ENCODE data around the gene FAAH. TPM values are rescaled to one million over a fixed set of nuclear protein-coding genes. Genes with fewer than 3 reads are reported as not detected.

FAAH gene
- polyA plus RNA-seq, 1 experiment = 0.06 TPM

DNA sequence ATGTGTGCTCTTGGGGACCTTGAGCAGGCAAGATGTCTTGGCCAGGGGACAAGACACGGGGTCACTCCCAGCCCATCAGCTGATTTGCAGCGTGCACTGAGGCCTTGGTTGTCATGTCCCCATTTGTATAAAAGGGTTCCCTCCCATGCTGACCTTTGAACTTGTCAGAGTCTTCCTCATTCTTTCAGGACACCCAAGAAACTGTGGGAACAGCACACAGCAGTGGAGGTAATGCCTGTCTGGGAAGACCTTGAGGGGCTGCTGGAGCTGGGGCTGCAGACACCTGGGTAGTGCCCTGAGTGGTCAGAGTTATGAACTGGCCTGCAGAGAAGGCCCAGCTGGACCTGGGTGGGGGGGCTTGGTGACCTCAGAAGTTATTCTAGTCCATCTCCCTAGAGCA, 46.4 kb downstream of the FAAH start:
- ChIA-PET CTCF (interaction anchor here (0.8 to 1.3 kb wide), 2 partner anchors 88 to 284 kb away, joined by 3 read pairs; no protein-coding TSS in a partner anchor), POLR2A (no interaction called here)
- no peaks in the 10 kb centered on the region for H3K9me3 ChIP-seq (ENCODE audit: control insufficient read depth, insufficient read depth, low read length)
- TF ChIP-seq, protein P1, sequence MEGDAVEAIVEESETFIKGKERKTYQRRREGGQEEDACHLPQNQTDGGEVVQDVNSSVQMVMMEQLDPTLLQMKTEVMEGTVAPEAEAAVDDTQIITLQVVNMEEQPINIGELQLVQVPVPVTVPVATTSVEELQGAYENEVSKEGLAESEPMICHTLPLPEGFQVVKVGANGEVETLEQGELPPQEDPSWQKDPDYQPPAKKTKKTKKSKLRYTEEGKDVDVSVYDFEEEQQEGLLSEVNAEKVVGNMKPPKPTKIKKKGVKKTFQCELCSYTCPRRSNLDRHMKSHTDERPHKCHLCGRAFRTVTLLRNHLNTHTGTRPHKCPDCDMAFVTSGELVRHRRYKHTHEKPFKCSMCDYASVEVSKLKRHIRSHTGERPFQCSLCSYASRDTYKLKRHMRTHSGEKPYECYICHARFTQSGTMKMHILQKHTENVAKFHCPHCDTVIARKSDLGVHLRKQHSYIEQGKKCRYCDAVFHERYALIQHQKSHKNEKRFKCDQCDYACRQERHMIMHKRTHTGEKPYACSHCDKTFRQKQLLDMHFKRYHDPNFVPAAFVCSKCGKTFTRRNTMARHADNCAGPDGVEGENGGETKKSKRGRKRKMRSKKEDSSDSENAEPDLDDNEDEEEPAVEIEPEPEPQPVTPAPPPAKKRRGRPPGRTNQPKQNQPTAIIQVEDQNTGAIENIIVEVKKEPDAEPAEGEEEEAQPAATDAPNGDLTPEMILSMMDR (IDR thresholded peaks at IDR 0.05; ENCODE audit: low read depth, low read length) = no peak
- H3K27ac ChIP-seq (ENCODE audit: low read depth, low read length) = no peak overlapping the region
- H3K4me3 ChIP-seq (ENCODE audit: low read depth, low read length) = no peak overlapping the region
- DNase-seq (ENCODE audit: low read depth, low spot score) = no peak
- peaks cover 21% of the 10 kb centered on the region for H3K27me3 ChIP-seq (ENCODE audit: control insufficient read depth, insufficient read depth, low read length)

DNA sequence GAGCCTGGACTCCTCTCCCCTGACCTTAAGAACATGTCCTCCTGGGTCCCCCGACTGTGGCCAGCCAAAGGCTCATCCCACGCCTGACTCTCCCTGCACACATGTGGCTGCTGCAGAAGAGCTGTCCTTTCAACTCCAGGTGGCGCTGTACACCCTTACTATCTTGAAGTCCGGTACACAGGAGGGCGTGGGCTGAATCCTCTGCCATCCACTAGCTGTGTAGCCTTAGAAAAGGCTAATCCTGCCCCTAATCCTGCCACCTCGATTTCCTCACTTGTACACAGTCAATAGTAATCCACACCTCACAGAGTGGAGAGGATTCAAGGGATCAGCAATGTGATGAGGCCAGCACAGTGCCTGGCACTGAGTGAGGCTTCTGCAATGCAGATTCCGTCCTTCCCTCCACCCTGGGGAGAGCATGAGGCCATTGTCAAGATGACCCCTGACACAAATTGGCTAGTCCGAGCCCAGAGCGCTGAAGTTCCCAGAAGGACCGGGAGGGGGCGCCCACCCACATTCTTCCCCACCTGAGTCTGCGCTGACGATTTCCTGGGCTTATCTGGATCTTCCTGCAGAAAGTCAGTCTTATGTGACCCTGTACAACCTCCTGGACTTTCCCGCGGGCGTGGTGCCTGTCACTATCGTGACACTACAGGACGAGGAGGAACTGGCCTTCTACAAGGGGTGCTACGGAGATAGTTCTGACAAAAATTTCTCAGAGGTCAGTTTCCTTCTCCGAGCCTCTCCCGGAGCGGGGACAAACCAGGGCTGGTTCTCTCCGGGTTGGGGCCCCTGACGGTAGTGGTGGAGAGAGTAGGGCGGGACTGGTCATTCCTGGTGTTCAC, 48.4 kb downstream of the FAAH start:
- H3K9me3 ChIP-seq (ENCODE audit: control insufficient read depth, insufficient read depth, low read length) = no peaks in the 10 kb centered on the region
- ChIA-PET CTCF (interaction anchor here (0.7 to 1.6 kb wide), 11 partner anchors 10 to 1574 kb away, joined by 3 to 6 read pairs (median 4); no protein-coding TSS in a partner anchor), POLR2A (no interaction called here)
- TF ChIP-seq, protein P1 (IDR thresholded peaks at IDR 0.05; ENCODE audit: low read depth, low read length) = peak; percentile 91
- DNase-seq (ENCODE audit: low read depth, low spot score) = peak; percentile 20
- H3K27me3 ChIP-seq (ENCODE audit: control insufficient read depth, insufficient read depth, low read length) = peaks cover 36% of the 10 kb centered on the region
- peak overlapping the region; percentile 49 for H3K4me3 ChIP-seq (ENCODE audit: low read depth, low read length)
- no peak overlapping the region for H3K27ac ChIP-seq (ENCODE audit: low read depth, low read length)

DNA sequence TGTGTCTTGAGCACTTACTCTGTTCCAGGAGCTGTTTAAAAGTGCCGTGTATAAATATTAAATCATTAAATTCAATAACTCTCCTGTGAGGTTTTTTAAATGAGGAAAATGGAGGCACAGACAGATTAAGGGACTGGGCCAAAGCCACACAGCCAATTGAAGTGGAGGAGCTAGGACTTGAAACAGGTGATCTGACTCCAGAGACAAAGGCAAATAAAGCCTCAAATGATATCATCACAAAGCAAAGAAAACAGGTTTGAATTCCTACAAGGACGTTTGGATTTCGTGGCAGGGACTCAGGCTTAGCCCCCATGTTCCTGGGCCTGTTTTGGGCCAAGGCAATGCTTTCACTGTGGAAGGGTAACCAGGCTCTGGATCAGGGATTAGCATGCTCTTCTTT, 50.3 kb downstream of the FAAH start:
- ChIA-PET CTCF (interaction anchor here (0.7 to 10.0 kb wide), 9 partner anchors 10 to 281 kb away, joined by 3 to 159 read pairs (median 4); a partner anchor contains a TSS), POLR2A (no interaction called here)
- no peak overlapping the region for H3K27ac ChIP-seq (ENCODE audit: low read depth, low read length)
- peaks cover 51% of the 10 kb centered on the region for H3K27me3 ChIP-seq (ENCODE audit: control insufficient read depth, insufficient read depth, low read length)
- DNase-seq (ENCODE audit: low read depth, low spot score) = no peak
- no peak overlapping the region for H3K4me3 ChIP-seq (ENCODE audit: low read depth, low read length)
- H3K9me3 ChIP-seq (ENCODE audit: control insufficient read depth, insufficient read depth, low read length) = no peaks in the 10 kb centered on the region; the same call in 1 of the 2 replicates
- TF ChIP-seq, protein P1 (IDR thresholded peaks at IDR 0.05; ENCODE audit: low read depth, low read length) = no peak

DNA sequence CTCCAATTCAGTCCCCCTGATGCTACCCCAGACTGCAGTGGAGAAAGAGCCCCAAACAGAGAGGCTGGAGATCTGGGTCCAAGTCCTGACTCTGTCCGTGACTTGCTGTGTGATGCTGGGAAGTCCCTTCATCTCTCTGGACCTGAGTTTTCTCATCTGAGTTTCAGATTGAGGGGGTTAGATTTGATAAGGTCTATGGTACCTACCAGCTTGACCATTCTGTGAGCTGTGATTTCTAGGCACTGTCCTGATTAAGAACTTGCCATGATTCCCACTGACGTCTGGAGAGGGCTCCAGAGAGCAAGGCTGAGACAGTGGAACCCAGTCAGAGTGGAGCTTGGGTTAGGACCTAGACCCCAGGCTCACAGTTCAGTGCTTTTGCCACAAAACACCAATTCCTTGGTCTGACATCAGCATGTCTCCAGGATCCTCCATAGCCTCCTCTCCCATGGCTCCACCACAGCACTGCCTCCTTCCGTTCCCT, 51.7 kb downstream of the FAAH start:
- TF ChIP-seq, protein P1 (IDR thresholded peaks at IDR 0.05; ENCODE audit: low read depth, low read length) = no peak
- peaks cover 61% of the 10 kb centered on the region for H3K27me3 ChIP-seq (ENCODE audit: control insufficient read depth, insufficient read depth, low read length)
- no peaks in the 10 kb centered on the region; the same call in 1 of the 2 replicates for H3K9me3 ChIP-seq (ENCODE audit: control insufficient read depth, insufficient read depth, low read length)
- no peak overlapping the region for H3K27ac ChIP-seq (ENCODE audit: low read depth, low read length)
- DNase-seq (ENCODE audit: low read depth, low spot score) = no peak
- H3K4me3 ChIP-seq (ENCODE audit: low read depth, low read length) = no peak overlapping the region
- POLR2A ChIA-PET = no interaction called here
- CTCF ChIA-PET = interaction anchor here (0.7 to 10.0 kb wide), 9 partner anchors 13 to 279 kb away, joined by 3 to 159 read pairs (median 7); a partner anchor contains a TSS

Data from AG04450 (cell line).